NCI-H226 (cell line): ENCODE measurements around the gene TENM4.

Experiments
- DNase-seq: peaks from one replicate; pipeline ENCODE4 v3.0.0-alpha.2; 2015

TENM4 gene

DNA sequence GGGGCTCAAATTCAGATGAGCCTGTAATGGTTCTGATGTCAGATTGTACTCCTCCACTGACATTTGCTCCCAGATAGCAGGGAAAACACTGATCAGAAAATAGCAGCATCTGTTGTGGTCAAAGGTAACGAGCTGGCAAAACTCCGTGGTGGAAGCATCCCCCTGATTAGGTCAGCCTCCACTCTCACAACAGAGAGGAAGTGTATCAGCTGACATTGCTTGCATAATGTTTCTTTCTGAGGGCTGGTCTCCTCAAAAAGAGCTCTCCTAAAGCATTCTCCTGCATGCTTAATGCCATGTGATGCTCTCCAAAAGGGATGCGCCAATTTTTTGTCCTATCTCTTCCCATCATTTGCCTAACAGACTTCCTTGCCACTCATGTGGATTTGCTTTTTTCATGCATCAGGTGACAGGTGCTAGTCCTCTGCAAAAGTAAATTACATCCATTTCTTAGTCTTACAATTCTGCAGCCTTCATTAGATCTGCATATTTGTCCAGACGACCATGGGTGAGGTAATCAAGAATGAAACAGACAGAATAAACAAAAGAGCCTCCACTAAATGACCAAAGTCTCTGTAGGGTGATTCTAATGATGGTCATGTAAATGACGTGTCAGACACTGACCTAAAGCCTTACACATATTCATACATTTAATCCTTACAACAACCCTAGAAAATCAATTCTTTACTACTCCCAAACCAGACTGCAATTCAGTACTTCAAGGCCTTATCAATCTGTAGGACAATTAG lies 6.4 kb upstream of the TENM4 start:
- DNase-seq, result no peak

DNA sequence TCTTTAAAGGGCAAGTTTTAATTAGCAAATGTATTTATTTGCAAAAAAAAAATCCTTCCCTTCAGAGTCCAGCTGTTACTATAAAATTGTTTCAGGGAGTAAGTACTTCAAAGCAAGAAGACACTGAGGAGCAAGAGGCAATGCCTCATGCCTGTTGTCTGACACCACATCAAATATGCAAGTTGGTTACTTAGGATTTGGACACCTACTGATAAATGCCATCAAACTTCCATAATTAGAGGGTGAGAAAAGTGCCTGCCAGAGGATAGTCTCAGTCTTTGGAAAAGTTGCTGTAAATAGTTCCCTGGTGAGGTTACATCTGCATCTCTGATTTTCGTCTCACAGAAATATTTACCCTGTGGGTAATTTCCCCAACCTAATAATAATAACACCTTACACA lies 4.1 kb upstream of the TENM4 start:
- no peak for DNase-seq

DNA sequence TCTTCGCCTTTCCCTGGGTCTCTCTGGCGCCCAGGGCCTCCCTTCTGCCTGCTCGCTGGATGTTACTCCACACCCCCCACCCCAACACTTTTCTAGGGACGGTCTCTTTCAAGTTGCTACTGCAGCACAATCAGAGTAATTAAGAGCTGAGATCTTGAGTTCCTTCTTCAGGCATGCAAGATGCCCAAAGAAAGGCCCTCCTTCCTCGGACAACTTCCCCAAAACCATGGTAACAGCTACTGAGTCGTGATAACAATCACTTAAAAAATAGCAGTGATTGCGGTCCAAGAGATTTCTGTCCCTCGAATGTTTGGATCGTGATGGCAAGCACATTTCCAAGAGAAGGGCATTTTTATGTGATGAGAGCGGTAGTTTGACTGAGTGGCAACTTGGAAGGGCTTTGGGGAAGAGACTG lies 638 bp upstream of the TENM4 start:
- DNase-seq, result no peak

DNA sequence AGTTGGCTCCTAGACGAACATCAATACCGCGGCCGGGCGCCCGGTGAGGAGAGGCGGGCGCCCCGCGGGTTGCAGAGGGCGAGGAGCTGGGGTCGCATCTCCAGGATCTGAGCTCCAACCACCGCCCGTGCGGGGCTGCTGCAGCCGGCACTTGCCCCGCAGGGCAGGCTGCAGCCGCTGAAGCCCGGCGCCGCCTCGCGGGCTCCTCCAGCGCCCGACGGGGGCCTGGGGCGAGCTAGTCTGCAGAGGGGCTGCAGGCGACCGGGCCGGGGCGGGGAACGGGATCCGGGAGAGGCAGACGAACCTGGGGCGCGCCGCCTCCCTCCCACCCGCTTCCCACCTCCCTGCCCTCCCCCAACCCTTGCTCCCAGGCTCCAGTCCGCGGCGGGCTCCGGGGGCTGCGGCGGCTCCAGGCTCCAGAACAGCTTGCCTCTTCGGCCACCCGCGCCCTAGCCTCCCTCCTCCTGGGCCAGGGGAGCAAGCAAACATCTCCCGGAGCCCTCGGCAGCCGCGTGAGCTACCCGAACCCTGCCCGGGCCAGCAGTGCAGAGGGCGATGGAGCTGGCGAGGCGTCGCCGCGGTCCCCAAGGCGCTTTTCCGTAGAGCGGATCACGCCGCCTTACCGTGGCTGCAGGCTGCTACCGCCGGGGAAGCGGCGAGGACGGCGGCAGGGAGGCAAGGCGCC lies 802 bp downstream of the TENM4 start:
- DNase-seq, result no peak

DNA sequence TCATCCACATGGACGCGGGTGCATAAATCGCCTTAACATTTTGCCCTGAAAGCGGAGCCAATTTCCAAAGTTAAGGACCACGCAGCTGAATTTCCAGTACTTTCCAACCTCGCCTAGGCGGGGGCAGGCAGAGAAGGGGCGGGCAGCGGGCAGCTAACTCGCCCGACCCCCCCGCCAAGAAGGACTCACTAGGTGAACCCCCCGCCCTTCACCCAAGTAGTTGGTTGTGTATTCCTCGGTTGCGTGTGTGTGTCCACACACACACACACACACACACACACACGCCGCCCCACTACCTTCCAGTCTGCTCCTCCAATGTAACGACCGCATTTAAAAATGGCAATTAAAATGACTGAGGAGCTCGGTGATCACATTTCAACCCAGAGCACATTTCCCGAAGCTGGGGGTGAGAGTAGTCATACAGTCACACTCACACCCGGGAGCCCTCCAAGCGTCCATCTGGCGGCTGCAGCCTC lies 1.4 kb downstream of the TENM4 start:
- no peak for DNase-seq

DNA sequence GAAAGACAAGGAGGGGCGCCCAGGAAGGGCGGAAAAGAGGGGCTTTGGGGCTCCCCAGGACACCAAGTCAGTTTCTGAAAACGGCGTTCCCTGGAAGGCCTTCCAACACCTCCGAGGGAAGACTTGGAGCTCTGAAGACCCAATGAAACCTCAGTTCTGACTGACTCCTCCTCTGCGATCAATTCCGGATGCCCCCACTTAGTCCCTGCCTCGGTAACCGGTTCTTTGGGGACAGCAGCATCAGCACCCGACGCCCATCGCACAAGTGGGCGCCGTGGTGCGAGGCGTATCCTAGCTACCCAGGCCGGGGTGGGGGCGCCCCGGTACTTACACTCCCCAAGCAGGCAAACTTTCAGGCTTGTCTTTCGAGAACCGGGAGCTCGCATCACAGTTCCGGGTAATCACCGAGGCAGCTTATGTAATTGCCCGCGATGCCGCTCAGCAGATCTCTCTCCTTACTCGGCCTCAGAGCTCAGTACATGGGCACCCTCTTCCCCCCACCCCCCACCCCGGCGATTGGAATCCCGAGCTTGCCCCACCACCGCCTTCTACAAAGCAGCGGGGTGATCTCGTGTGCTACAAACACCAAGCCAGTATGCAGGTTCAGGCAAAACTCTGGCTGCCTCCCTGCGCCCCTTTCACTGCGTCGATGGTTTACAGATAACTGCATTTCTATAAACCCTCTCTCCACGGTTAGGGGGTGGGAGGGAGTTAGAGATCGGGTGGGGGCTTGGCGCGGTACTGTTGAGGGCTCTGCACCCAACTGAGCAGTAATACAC lies 2.0 kb downstream of the TENM4 start:
- DNase-seq, result no peak

DNA sequence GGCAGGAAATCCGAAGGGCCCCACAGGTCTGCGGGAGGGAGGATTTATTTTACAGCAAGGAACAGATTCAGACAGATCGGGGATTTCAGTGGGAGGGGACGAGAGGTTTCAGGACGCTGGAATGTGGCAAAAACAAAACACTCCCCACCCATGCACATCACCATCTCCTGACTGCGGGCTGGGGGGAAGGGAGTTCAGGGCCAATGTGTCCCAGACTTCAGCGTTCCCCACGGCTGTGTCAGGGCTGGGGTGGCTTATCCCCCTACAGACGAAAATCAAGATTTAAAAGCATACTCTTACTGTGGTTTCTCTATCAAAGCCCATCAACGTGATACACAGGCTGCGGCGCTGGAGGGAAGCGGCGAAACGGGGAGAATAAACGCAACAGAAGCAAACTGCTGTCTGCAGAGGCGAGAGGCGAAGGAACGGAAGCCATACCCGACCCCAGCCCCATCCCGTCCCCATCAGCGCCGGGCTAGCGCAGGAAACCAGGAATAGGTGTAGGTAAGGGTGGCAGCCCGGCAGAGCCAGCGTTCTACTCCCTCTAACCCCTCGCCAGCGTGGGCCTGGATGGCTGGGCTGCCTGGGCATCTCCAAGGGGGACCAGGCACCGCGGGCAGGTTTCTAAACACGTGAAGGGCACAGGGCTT lies 2.7 kb downstream of the TENM4 start:
- no peak for DNase-seq

DNA sequence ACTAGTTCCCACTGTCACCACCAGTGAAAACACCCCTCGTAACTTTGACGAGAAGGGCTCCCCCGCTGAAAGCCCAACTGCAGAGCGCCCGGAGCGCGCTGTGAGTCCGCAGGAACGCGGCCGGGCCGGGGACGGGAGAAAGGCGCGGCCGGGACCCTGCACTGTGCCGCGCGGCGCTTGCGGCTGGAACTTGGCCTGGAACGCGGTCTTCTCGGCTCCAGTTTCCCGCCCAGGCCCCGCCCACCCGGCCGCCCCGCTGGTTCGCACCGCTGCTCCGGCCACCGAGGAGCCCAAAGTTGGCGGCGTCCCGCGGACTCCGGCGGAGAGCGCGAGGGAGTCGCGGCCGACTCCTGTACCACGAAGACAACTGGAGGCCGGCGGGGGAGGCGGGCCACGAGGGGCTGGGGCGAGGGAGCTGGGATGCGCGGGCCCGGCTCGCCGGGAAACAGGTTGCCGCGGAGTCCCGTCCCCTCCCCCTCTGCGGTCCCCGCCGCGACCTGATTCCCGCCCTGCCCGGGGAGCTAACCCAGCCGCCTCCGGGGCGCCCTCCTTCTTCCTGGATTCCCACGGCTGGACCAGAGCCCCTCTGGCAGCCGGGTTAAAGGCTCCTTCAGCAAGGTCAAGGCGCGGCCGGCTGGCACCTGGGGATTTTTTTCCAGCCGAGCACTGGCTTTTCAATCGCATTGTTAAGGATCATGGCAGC lies 3.4 kb downstream of the TENM4 start:
- DNase-seq, result no peak

DNA sequence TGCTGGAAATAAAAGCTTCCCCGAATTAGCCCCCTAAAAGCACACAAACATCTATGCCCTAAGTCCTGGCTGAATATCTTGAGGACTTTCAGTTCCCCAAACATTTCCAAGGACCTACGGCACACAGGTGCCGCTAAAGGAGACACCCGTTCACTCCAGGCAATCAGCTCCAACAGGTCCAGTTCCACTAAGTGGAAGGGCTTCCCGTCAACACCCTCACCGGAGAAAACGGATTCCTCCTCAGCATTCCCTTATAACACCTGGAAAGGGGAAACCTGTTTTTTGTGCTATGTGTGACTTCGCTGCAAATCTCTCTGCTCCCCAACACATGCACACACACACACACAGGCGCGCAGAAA lies 3.9 kb downstream of the TENM4 start:
- DNase-seq, result no peak

DNA sequence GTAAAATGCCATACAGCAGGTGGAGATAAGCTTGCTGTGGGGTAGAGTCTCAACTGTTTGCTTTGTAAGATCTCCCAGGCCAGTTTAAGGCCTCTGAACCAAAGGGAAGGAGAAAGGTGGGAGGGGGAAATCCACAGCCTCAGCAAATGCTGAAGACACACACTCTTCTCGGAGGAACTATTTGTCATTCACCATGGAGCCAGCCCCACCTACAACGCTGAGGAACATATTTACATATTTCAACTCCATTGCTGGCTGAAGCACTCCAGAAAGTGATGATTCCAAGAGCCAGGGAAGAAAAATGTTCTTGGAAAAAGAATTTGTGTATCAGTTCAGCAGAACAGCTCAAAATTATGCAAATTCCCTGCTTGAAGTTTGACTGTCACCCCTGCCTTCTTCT lies 6.5 kb downstream of the TENM4 start:
- DNase-seq, result no peak

DNA sequence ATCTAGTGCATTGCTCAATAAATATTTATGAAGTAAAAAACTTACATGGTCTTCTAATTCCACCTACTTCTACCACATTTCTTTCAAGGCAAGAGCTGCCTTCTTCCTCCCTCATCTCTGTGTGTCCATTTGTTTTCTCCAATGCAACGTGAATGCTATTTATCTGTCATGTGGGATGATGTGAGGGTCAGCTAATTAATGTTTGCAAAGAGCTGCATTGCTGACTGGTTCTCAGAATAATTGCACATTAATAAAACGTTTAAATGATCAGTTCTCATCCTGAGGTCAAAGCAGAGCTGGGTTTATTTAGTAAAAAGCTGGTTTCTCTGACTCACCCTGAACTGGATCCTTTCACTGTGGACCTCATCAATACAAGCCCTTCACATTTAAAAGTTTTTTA lies 8.7 kb downstream of the TENM4 start:
- no peak for DNase-seq

DNA sequence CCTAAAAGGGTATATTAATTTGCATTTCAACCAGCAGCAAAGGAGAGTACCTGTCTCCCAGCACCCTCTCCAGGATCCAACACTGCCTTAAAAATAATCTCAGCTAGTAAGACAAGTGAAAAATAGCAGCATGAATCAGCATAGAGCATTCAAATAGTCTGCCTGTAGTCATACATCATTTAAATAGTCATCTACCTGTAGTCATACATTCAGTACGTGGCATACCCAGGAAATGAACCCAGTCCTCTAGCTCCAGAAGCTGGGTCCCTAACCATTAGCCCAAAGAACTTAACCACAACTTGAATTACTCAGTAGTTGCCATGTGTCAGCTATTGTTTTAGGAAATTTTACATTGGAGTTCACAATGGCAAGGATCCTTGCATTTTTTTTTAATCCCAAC lies 9.3 kb downstream of the TENM4 start:
- DNase-seq, result peak; percentile 71

DNA sequence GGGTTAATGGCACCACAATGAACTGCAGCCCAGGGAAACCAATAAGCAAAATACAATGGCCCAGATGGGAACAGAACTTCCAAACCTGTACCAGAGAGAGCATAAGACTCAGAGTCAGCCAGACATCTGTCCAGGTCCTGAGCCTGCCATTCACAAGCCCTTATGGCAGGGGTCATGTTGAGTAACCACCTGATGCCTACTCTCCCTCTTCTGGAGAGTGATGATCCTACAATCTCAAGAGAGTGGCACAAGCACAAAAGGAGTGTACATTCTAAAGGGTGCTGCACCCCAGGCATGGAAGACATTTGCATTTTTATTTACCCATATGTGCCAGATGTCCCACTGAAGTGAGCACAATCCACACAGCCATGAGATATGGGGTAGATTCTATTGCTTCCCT lies 10.6 kb downstream of the TENM4 start:
- DNase-seq, result no peak

DNA sequence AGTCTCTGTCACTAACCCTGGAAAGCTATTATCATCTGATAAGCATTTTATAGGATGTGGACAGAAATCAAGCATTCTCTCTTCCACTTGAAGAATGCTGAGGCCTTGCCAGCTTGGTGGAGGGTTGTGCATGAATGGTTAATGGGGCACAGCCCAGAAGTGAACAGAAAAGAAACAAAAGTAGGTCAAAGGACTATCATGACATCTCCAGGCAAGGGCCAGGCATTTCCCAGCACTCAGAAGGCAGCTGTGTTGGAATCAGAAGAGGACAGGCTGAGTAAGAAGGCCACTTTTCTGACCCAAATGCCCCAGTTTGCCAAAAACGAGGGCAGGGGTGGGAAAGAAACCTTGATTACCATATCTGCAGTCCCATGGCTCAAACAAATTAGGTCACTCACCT lies 12.4 kb downstream of the TENM4 start:
- no peak for DNase-seq

DNA sequence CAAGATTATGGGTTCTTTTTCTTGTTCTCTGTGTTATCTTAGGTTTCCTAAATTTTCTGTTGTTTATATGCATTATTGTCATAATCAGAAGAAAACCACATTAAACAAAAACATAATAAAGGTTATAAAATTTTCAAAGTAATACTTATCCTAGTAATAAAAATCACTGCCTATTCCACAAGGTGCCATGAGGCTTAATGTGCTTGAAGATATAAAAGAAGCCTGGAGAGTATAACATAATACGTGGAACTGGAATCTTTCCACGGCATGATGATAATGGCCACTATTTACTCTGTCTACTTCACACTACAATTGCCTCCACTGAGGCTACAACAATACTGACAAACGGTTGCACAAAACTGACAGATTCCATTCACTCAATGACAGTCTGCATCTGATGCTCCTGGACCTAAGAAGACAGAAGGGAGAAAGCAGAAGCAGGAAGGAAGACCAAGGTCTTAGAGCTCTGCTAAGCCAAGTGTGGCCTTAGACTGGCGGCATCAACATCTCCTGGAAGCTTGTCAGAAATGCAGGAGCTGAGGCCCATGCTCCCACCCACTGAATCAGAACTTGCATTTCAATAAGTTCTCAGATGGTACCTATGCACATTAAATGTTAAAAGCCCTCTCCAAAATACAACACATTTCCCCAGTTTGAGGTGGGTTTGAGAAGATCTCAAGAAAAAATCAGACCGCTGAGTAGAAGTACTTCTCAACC lies 13.1 kb downstream of the TENM4 start:
- no peak for DNase-seq

DNA sequence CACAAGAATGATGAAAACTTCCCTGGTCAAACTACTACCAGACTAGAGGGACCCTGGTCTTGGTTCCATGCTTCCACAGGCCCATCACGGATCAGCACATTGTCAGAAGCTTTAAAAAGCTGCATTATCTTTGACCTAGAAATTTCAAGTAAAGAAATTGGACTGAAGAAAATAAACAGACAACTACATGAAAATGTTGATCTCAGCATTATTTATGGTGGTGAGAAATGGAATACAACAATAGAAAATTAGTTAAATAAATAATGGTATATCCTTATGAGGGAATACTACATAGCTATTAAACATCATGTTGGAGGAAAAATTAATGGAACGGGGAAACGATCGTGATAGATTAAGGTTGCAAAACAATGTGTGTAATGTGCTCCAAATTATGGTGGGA lies 13.7 kb downstream of the TENM4 start:
- no peak for DNase-seq

DNA sequence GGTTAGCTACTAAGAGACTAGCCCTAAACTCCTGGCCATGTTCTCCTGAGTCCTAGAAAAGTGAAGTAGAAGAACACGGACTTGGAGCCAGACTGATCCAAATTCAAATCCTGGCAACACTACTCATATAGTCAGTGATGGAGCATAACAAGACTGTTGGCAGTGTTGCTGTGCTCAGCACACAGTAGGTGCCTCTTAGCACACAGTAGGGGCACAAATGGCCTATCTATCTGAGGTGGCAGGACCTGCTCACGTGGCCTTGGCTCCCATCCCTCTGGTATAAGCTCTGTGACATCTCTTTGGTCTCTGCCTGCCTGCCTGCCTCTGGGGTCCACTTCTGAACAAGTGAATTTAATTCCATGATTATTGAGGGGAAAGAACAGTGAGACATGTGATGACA lies 15.4 kb downstream of the TENM4 start:
- DNase-seq, result no peak

DNA sequence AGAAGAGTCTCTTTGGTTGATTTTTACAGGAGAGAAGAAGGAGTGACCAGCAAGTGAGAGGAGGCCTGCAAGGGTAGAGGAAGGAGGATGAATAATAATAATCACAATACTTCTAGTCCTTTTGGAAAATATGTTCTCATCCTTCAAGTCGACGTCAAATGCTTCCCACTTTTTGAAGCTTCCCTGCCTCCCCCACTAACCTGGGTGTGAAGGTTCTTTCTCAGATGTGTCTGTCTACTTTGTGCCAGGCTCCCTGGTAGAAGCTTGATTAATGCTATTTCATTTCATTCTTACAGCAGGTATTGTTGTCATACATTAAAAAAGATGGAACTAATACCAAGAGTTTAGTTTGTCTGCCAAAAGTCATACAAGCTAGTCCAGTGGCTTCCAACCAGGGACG lies 17.1 kb downstream of the TENM4 start:
- no peak for DNase-seq

DNA sequence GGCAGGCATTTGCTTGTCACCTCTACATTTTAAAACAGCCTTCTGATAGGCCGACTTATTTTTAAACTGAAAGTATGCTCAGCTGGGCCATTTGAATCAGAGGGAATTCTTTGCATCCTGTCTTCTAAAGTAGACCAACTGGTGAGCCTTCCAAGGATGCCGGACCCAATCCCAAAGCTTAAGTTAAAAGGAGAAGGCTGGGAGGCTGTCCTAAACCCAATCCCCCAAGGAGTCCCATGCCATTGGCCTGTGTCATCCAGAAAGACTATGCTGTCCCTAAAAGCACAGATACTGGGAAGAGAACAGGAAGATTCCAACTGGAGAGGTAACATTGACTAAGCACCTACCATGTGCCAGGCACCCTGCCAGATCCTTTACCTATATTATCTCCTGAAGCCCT lies 18.0 kb downstream of the TENM4 start:
- no peak for DNase-seq

DNA sequence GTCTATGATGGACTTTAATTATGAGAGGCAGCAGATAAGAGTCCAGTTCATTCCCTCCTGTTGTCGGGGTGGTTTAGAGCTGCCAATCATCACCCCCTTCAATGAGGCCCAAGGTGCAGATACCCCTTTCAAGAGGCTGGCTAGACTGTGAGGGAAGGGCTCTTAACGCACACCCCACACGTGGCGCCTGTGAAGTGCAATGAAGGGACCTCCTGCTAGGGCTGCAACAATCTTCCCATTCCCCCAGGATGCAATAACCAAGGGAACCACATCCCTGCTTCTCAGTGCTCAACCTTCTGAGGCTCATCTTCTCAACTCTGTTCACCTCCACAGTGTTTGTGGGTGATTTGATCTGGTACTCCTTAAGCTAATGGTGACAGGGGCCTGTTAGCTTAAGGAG lies 19.0 kb downstream of the TENM4 start:
- no peak for DNase-seq

DNA sequence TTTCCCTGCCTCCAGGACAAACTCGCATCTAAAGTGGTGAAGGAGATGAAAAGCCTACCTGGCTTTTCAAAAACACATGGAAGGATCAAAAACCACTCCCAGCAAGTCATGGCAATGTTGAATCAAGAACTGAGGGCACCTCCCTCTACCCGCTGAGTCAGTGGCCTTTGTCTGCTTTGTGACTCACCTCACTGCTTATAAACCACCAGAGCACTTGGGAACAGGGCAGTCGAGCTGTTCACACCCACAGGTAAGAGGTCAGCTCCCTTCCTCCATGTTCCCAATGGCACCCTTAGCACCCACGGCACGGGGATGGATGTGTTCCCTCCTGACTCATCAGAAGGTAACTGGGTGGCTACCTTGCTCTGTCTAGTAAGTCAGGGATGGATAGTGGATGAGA lies 21.7 kb downstream of the TENM4 start:
- peak; percentile 78 for DNase-seq

DNA sequence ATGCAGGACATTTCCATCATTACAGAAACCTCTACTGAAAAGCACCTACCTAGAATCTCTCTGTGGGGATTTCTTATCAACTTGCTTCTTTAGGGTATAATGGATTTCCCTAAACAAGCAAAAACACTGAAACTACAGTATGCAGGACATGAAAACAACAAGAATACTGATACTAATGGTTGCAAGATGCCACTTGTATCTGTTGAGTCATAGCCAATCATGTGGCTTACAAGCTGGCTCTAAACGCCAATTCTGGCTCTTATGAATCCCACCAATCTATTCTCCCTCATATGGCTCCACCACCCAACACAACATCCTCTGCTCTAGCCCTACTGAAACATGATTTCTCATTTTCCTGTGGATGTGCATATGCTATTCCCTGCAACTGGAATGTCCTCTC lies 22.6 kb downstream of the TENM4 start:
- DNase-seq, result no peak
